ENCODE measurements around the gene IL12RB2.

IL12RB2 gene

GRCh38 chr1:67350783-67351182 lies 43.1 kb downstream of the IL12RB2 start:
- TF ChIP-seq CTCF (IDR thresholded peaks at IDR 0.05; ENCODE audit: low read depth, low read length), result no peak
- no peak for TF ChIP-seq EZH2phosphoT487 (IDR thresholded peaks at IDR 0.05; ENCODE audit: low read depth)
- Histone ChIP-seq H3K9me3 (ENCODE audit: insufficient read depth, low read length) (no peaks in the 10 kb centered on the region), H3K4me2 (ENCODE audit: low read length) (no peak overlapping the region), H3K27ac (ENCODE audit: low read length) (no peak overlapping the region), H3K27me3 (ENCODE audit: low read depth, low read length) (no peaks in the 10 kb centered on the region), H2AFZ (ENCODE audit: low read depth, low read length) (no peak overlapping the region), H3K79me2 (ENCODE audit: low read length) (no peaks in the 10 kb centered on the region), H4K20me1 (ENCODE audit: insufficient read depth, low read length) (no peaks in the 10 kb centered on the region), H3K4me3 (ENCODE audit: low read length) (no peak overlapping the region), H3K9ac (ENCODE audit: low read length) (no peak overlapping the region), H3K36me3 (replicated peaks; ENCODE audit: low read depth, low read length) (no peaks in the 10 kb centered on the region), H3K4me1 (ENCODE audit: low read length) (peaks cover 3% of the 10 kb centered on the region)

GRCh38 chr1:67352211-67352610 lies 44.5 kb downstream of the IL12RB2 start:
- H3K27ac ChIP-seq (ENCODE audit: low read length), result no peak overlapping the region
- H3K4me1 ChIP-seq (ENCODE audit: low read length), result peaks cover 3% of the 10 kb centered on the region
- H3K9me3 ChIP-seq (ENCODE audit: insufficient read depth, low read length), result no peaks in the 10 kb centered on the region
- no peak overlapping the region for H3K4me3 ChIP-seq (ENCODE audit: low read length)
- H3K27me3 ChIP-seq (ENCODE audit: low read depth, low read length), result no peaks in the 10 kb centered on the region
- no peak for TF ChIP-seq CTCF (IDR thresholded peaks at IDR 0.05; ENCODE audit: low read depth, low read length)
- TF ChIP-seq EZH2phosphoT487 (IDR thresholded peaks at IDR 0.05; ENCODE audit: low read depth), result no peak
- no peaks in the 10 kb centered on the region for H4K20me1 ChIP-seq (ENCODE audit: insufficient read depth, low read length)
- H3K9ac ChIP-seq (ENCODE audit: low read length), result no peak overlapping the region
- no peaks in the 10 kb centered on the region for H3K36me3 ChIP-seq (replicated peaks; ENCODE audit: low read depth, low read length)
- no peak overlapping the region for H2AFZ ChIP-seq (ENCODE audit: low read depth, low read length)
- H3K4me2 ChIP-seq (ENCODE audit: low read length), result no peak overlapping the region
- H3K79me2 ChIP-seq (ENCODE audit: low read length), result no peaks in the 10 kb centered on the region

GRCh38 chr1:67355745-67356424 lies 48.2 kb downstream of the IL12RB2 start:
- H3K9ac ChIP-seq (ENCODE audit: low read length), result no peak overlapping the region
- no peak for TF ChIP-seq EZH2phosphoT487 (IDR thresholded peaks at IDR 0.05; ENCODE audit: low read depth)
- TF ChIP-seq CTCF (IDR thresholded peaks at IDR 0.05; ENCODE audit: low read depth, low read length), result no peak
- H3K27ac ChIP-seq (ENCODE audit: low read length), result no peak overlapping the region
- H3K4me1 ChIP-seq (ENCODE audit: low read length), result peaks cover 2% of the 10 kb centered on the region; the same call in 1 of the 2 replicates
- H3K9me3 ChIP-seq (ENCODE audit: insufficient read depth, low read length), result no peaks in the 10 kb centered on the region
- no peaks in the 10 kb centered on the region for H3K36me3 ChIP-seq (replicated peaks; ENCODE audit: low read depth, low read length)
- H3K4me2 ChIP-seq (ENCODE audit: low read length), result no peak overlapping the region
- no peaks in the 10 kb centered on the region for H3K79me2 ChIP-seq (ENCODE audit: low read length)
- no peaks in the 10 kb centered on the region for H3K27me3 ChIP-seq (ENCODE audit: low read depth, low read length)
- no peak overlapping the region for H3K4me3 ChIP-seq (ENCODE audit: low read length)
- no peaks in the 10 kb centered on the region for H4K20me1 ChIP-seq (ENCODE audit: insufficient read depth, low read length)
- no peak overlapping the region for H2AFZ ChIP-seq (ENCODE audit: low read depth, low read length)

- TF ChIP-seq CTCF (IDR thresholded peaks at IDR 0.05; ENCODE audit: low read depth, low read length), result no peak
- no peak for TF ChIP-seq EZH2phosphoT487 (IDR thresholded peaks at IDR 0.05; ENCODE audit: low read depth)
- Histone ChIP-seq H3K27me3 (ENCODE audit: low read depth, low read length) (no peaks in the 10 kb centered on the region), H2AFZ (ENCODE audit: low read depth, low read length) (no peak overlapping the region), H3K27ac (ENCODE audit: low read length) (no peak overlapping the region), H3K9me3 (ENCODE audit: insufficient read depth, low read length) (no peaks in the 10 kb centered on the region), H3K9ac (ENCODE audit: low read length) (no peak overlapping the region), H3K36me3 (replicated peaks; ENCODE audit: low read depth, low read length) (no peaks in the 10 kb centered on the region), H4K20me1 (ENCODE audit: insufficient read depth, low read length) (no peaks in the 10 kb centered on the region), H3K79me2 (ENCODE audit: low read length) (no peaks in the 10 kb centered on the region), H3K4me3 (ENCODE audit: low read length) (no peak overlapping the region), H3K4me1 (ENCODE audit: low read length) (no peaks in the 10 kb centered on the region), H3K4me2 (ENCODE audit: low read length) (no peak overlapping the region)
Measured at GRCh38 chr1:67359592-67359991, 51.9 kb downstream of the IL12RB2 start.
